HL-60 (cell line): Measurements from ENCODE around the gene CORIN.
"Not testable (repeated sequence)": the region's sequence is repeated elsewhere in the genome, so short reads cannot be mapped to it uniquely, and the experiment has no call there.

Experiments used
- GABPA ChIP-seq: IDR thresholded peaks from 2 replicates; pipeline ENCODE4 v1.6.1; 2012; ENCODE audit warnings: low read depth
- POLR2AphosphoS5 ChIP-seq: IDR thresholded peaks from 2 replicates; pipeline ENCODE4 v1.6.1; 2012; ENCODE audit warnings: low read depth
- TF ChIP-seq, protein P1 (sequence below): IDR thresholded peaks from one replicate; pipeline ENCODE4 v1.5.1; 2011; ENCODE audit warnings: low read length, control low read depth, inconsistent platforms; ENCODE audit not compliant: insufficient read depth

DNA sequence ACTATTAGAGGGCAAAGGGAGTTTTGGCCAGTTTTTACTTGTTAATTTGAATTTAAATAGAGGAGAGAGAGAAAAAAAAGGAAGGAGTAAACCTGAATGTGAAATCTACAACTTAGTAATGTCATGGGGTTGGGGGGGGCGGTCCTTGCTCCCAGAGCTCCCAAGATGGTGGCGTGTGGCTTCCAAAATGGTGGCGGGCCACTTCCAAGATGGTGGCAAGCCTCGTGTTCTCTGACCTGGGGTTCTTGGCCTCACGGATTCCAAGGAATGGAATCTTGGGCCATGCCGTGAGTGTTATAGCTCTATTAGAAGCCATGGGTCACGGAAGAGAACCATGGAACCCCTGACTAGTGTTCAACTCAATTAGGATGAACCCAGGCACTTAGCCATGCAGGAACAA is 287.5 kb downstream of the CORIN start:
- TF ChIP-seq, protein P1, sequence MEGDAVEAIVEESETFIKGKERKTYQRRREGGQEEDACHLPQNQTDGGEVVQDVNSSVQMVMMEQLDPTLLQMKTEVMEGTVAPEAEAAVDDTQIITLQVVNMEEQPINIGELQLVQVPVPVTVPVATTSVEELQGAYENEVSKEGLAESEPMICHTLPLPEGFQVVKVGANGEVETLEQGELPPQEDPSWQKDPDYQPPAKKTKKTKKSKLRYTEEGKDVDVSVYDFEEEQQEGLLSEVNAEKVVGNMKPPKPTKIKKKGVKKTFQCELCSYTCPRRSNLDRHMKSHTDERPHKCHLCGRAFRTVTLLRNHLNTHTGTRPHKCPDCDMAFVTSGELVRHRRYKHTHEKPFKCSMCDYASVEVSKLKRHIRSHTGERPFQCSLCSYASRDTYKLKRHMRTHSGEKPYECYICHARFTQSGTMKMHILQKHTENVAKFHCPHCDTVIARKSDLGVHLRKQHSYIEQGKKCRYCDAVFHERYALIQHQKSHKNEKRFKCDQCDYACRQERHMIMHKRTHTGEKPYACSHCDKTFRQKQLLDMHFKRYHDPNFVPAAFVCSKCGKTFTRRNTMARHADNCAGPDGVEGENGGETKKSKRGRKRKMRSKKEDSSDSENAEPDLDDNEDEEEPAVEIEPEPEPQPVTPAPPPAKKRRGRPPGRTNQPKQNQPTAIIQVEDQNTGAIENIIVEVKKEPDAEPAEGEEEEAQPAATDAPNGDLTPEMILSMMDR, result not testable (repeated sequence)
- TF ChIP-seq POLR2AphosphoS5, GABPA: not testable (repeated sequence)
